ENCODE data around the gene GXYLT2.

DNA sequence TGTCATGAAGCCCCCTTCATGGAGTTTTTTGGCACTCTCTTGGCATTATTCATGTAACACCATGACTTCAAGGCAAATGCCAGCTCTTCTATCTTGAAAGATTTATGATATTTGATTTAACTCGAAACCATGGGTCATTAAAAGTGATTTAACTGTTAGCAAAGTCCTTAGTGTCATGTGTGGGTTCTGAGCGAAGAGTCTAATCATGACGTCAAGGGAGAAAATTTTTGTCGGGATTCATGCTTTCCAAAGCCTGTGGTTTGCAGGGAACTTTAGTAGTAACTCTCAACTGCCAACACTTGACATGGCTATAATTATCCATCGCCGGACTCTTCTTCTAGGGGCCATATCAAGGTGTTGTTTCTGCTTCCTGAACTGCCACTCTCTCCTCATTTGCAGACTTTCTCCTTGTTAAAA lies 11.5 kb downstream of the GXYLT2 start:
- TF ChIP-seq, protein P1, sequence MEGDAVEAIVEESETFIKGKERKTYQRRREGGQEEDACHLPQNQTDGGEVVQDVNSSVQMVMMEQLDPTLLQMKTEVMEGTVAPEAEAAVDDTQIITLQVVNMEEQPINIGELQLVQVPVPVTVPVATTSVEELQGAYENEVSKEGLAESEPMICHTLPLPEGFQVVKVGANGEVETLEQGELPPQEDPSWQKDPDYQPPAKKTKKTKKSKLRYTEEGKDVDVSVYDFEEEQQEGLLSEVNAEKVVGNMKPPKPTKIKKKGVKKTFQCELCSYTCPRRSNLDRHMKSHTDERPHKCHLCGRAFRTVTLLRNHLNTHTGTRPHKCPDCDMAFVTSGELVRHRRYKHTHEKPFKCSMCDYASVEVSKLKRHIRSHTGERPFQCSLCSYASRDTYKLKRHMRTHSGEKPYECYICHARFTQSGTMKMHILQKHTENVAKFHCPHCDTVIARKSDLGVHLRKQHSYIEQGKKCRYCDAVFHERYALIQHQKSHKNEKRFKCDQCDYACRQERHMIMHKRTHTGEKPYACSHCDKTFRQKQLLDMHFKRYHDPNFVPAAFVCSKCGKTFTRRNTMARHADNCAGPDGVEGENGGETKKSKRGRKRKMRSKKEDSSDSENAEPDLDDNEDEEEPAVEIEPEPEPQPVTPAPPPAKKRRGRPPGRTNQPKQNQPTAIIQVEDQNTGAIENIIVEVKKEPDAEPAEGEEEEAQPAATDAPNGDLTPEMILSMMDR (IDR thresholded peaks at IDR 0.05; ENCODE audit: borderline replicate concordance, extremely low read depth, low read length, poor library complexity, severe bottlenecking): no peak
- no peak for TF ChIP-seq EZH2 (IDR thresholded peaks at IDR 0.05; ENCODE audit: borderline replicate concordance, low read depth, low read length, severe bottlenecking)

Data from DND-41 (cell line).